Measurements from ENCODE around the gene TMEM59L.

Gene TMEM59L

GRCh38 chr19:18609717-18610051, 3.0 kb upstream of the TMEM59L start:
- DNase-seq: no peak

GRCh38 chr19:18610245-18610555, 2.5 kb upstream of the TMEM59L start:
- no peak for DNase-seq

- no peak for DNase-seq
These were observed 1.9 kb upstream of the TMEM59L start for GRCh38 chr19:18610556-18611326.

- DNase-seq: no peak
These were observed 1.2 kb upstream of the TMEM59L start for GRCh38 chr19:18611327-18612050.

GRCh38 chr19:18612051-18612771, 459 bp upstream of the TMEM59L start:
- DNase-seq: no peak

GRCh38 chr19:18613589-18614234, 1.0 kb downstream of the TMEM59L start:
- no peak for DNase-seq

- no peak for DNase-seq
These were observed 3.4 kb downstream of the TMEM59L start for GRCh38 chr19:18616023-18616422.

GRCh38 chr19:18617562-18617961, 4.9 kb downstream of the TMEM59L start:
- DNase-seq: no peak

- DNase-seq: no peak
These were observed 5.6 kb downstream of the TMEM59L start for GRCh38 chr19:18618236-18618635.

- no peak for DNase-seq
These were observed 7.6 kb downstream of the TMEM59L start for GRCh38 chr19:18620311-18620710.

GRCh38 chr19:18620902-18621301, 8.2 kb downstream of the TMEM59L start:
- DNase-seq: no peak

GRCh38 chr19:18626906-18627305, 14.2 kb downstream of the TMEM59L start:
- no peak for DNase-seq

GRCh38 chr19:18629166-18630088, 16.8 kb downstream of the TMEM59L start:
- DNase-seq: no peak

GRCh38 chr19:18633321-18633720, 20.7 kb downstream of the TMEM59L start:
- peak; percentile 90 for DNase-seq

- no peak for DNase-seq
These were observed 22.1 kb downstream of the TMEM59L start for GRCh38 chr19:18634612-18635297.

GRCh38 chr19:18635831-18636182, 23.1 kb downstream of the TMEM59L start:
- DNase-seq: no peak

GRCh38 chr19:18636183-18636968, 23.7 kb downstream of the TMEM59L start:
- DNase-seq: peak; percentile 97

- DNase-seq: no peak
These were observed 24.4 kb downstream of the TMEM59L start, which contains the start of gene KLHL26 for GRCh38 chr19:18636969-18637629. Gene KLHL26 (plus strand): TSS chr19:18637028. CDS start chr19:18637055, 27 bp downstream.

- peak; percentile 39 for DNase-seq
These were observed 25.3 kb downstream of the TMEM59L start for GRCh38 chr19:18637673-18638630.
